Mesendoderm (in vitro differentiated cells): ENCODE measurements around the gene MMAA.

Experiments
- DNase-seq: peaks from one replicate; pipeline ENCODE4 v3.0.0; 2013
- H2AK5ac ChIP-seq: 2 replicates; pipeline ENCODE4 v1.6.1; 2013; ENCODE audit warnings: low read length, inconsistent platforms
- H2BK120ac ChIP-seq: 2 replicates; pipeline ENCODE4 v1.6.1; 2013; ENCODE audit warnings: low read depth, mild to moderate bottlenecking, low read length, moderate library complexity, mixed read lengths
- H2BK15ac ChIP-seq: replicated peaks from 2 replicates; pipeline ENCODE4 v1.6.1; 2013; ENCODE audit warnings: low read depth, mild to moderate bottlenecking, moderate library complexity
- H2BK5ac ChIP-seq: 2 replicates; pipeline ENCODE4 v1.6.1; 2013; ENCODE audit warnings: low read length, inconsistent platforms
- H3K18ac ChIP-seq: 2 replicates; pipeline ENCODE4 v1.6.1; 2013; ENCODE audit warnings: mild to moderate bottlenecking, low read length, mixed read lengths
- H3K23ac ChIP-seq: one replicate; pipeline ENCODE4 v1.6.1; 2013; ENCODE audit warnings: low read length
- H3K27ac ChIP-seq: 2 replicates; pipeline ENCODE4 v1.5.1; 2013; ENCODE audit warnings: low read depth, mild to moderate bottlenecking, inconsistent platforms, low read length, moderate library complexity
- H3K27me3 ChIP-seq: 2 replicates; pipeline ENCODE4 v1.6.1; 2013; ENCODE audit warnings: low read length, control low read depth, mild to moderate bottlenecking, inconsistent platforms; ENCODE audit not compliant: insufficient read depth, poor library complexity
- H3K36me3 ChIP-seq: 2 replicates; pipeline ENCODE4 v1.6.1; 2013; ENCODE audit warnings: low read length, inconsistent platforms; ENCODE audit not compliant: control insufficient read depth, insufficient read depth
- H3K4ac ChIP-seq: one replicate; pipeline ENCODE4 v1.6.1; 2013; ENCODE audit warnings: low read depth, mild to moderate bottlenecking, low read length, moderate library complexity
- H3K4me1 ChIP-seq: 2 replicates; pipeline ENCODE4 v1.6.1; 2013; ENCODE audit warnings: low read depth, low read length, inconsistent platforms; ENCODE audit not compliant: control insufficient read depth
- H3K4me2 ChIP-seq: 2 replicates; pipeline ENCODE4 v1.6.1; 2013; ENCODE audit warnings: low read length
- H3K4me3 ChIP-seq: 2 replicates; pipeline ENCODE4 v1.5.1; 2013; ENCODE audit warnings: mild to moderate bottlenecking, low read length
- H3K56ac ChIP-seq: one replicate; pipeline ENCODE4 v1.6.1; 2013; ENCODE audit warnings: low read length
- H3K79me1 ChIP-seq: 2 replicates; pipeline ENCODE4 v1.6.1; 2013; ENCODE audit warnings: low read length, inconsistent platforms
- H3K79me2 ChIP-seq: 2 replicates; pipeline ENCODE4 v1.6.1; 2013; ENCODE audit warnings: mild to moderate bottlenecking, low read length; ENCODE audit not compliant: control insufficient read depth, insufficient read depth
- H3K9ac ChIP-seq: 2 replicates; pipeline ENCODE4 v1.6.1; 2013; ENCODE audit warnings: low read length, inconsistent platforms
- H4K5ac ChIP-seq: one replicate; pipeline ENCODE4 v1.6.1; 2013; ENCODE audit warnings: low read length
- H4K8ac ChIP-seq: one replicate; pipeline ENCODE4 v1.6.1; 2013; ENCODE audit warnings: low read depth, mild to moderate bottlenecking, control low read depth, low read length, moderate library complexity
- WGBS: extraction: QIAGEN DNeasy Blood & Tissue Kit; methylation state at CpG from one replicate; pipeline ENCODE4 v1.1.7; 2013; ENCODE audit warnings: low lambda C conversion rate, missing lambda C conversion rate; ENCODE audit not compliant: insufficient coverage; ENCODE audit errors: extremely low coverage; 5-methylcytosine and 5-hydroxymethylcytosine counted together

The MMAA gene

GRCh38 chr4:145697332-145697731 is 78.1 kb downstream of the MMAA start:
- Histone ChIP-seq H4K5ac (no peak overlapping the region), H3K23ac (no peak overlapping the region), H3K4me3 (no peak overlapping the region), H3K9ac (no peak overlapping the region), H3K4ac (no peak overlapping the region), H3K27ac (no peak overlapping the region), H3K18ac (no peak overlapping the region), H4K8ac (no peak overlapping the region), H3K4me2 (no peak overlapping the region), H2AK5ac (no peak overlapping the region), H3K4me1 (no peaks in the 10 kb centered on the region), H2BK120ac (no peak overlapping the region), H3K79me1 (no peaks in the 10 kb centered on the region), H3K56ac (no peak overlapping the region), H3K79me2 (no peaks in the 10 kb centered on the region), H2BK15ac (no peak overlapping the region), H3K27me3 (no peaks in the 10 kb centered on the region), H3K36me3 (no peaks in the 10 kb centered on the region), H2BK5ac (no peak overlapping the region)
- no CpG with 5 or more reads among the region's 2 CpGs for WGBS
- no peak for DNase-seq

- Histone ChIP-seq H2BK120ac (no peak overlapping the region), H3K9ac (no peak overlapping the region), H3K79me1 (no peaks in the 10 kb centered on the region), H3K23ac (no peak overlapping the region), H2BK5ac (no peak overlapping the region), H4K5ac (no peak overlapping the region), H3K4me1 (no peaks in the 10 kb centered on the region), H3K27ac (no peak overlapping the region), H3K36me3 (no peaks in the 10 kb centered on the region), H2BK15ac (no peak overlapping the region), H2AK5ac (no peak overlapping the region), H3K56ac (no peak overlapping the region), H3K18ac (no peak overlapping the region), H3K4me2 (no peak overlapping the region), H3K27me3 (no peaks in the 10 kb centered on the region), H3K79me2 (no peaks in the 10 kb centered on the region), H3K4me3 (no peak overlapping the region), H4K8ac (no peak overlapping the region), H3K4ac (no peak overlapping the region)
- no CpG with 5 or more reads among the region's 2 CpGs for WGBS
- DNase-seq = no peak
Observed at GRCh38 chr4:145698507-145698906, 79.3 kb downstream of the MMAA start.

GRCh38 chr4:145703850-145704497 is 84.8 kb downstream of the MMAA start:
- Histone ChIP-seq H3K4me2 (no peak overlapping the region), H3K36me3 (no peaks in the 10 kb centered on the region), H3K4ac (no peak overlapping the region), H3K27me3 (no peaks in the 10 kb centered on the region), H3K56ac (peak overlapping the region; percentile 62), H2BK120ac (no peak overlapping the region), H3K18ac (peak overlapping the region; percentile 22), H3K79me1 (no peaks in the 10 kb centered on the region), H4K8ac (no peak overlapping the region), H3K79me2 (no peaks in the 10 kb centered on the region), H3K4me1 (peaks cover 3% of the 10 kb centered on the region), H3K9ac (no peak overlapping the region), H2BK5ac (no peak overlapping the region), H3K27ac (peak overlapping the region; percentile 76), H3K23ac (no peak overlapping the region), H4K5ac (no peak overlapping the region), H2AK5ac (no peak overlapping the region), H3K4me3 (no peak overlapping the region), H2BK15ac (no peak overlapping the region)
- no CpG with 5 or more reads among the region's 4 CpGs for WGBS
- DNase-seq = peak; percentile 73

GRCh38 chr4:145709336-145709735 is 90.2 kb downstream of the MMAA start:
- Histone ChIP-seq H3K23ac (no peak overlapping the region), H3K27ac (no peak overlapping the region), H2BK15ac (no peak overlapping the region), H2BK120ac (no peak overlapping the region), H3K79me1 (no peaks in the 10 kb centered on the region), H3K4me3 (no peak overlapping the region), H2AK5ac (no peak overlapping the region), H3K4ac (no peak overlapping the region), H3K79me2 (no peaks in the 10 kb centered on the region), H3K56ac (no peak overlapping the region), H3K4me2 (no peak overlapping the region), H4K8ac (no peak overlapping the region), H3K18ac (no peak overlapping the region), H3K36me3 (no peaks in the 10 kb centered on the region), H3K27me3 (no peaks in the 10 kb centered on the region), H3K9ac (no peak overlapping the region), H2BK5ac (no peak overlapping the region), H3K4me1 (peaks cover 2% of the 10 kb centered on the region), H4K5ac (no peak overlapping the region)
- WGBS = no CpG with 5 or more reads among the region's 1 CpG
- DNase-seq = no peak
